OCI-LY7 (cell line): ENCODE results near the gene CTNNBIP1. TPM values are rescaled to one million over a fixed set of nuclear protein-coding genes. Genes with fewer than 3 reads are reported as not detected.

ENCODE experiments used
- BruUV-seq: library from RNA; stranded (reverse); fragments of 400-500 nt; replicated peaks from 2 replicates; lab custom pipeline; 2021; lab: Mats Ljungman, UMichigan
- CTCF ChIA-PET: fragments of 300-600 bp; sonication (Branson Sonifier 250); formaldehyde crosslinking; loops from one replicate; lab custom pipeline; 2022; ENCODE audit warnings: antibody characterized with exemption; ENCODE audit not compliant: unreplicated experiment; lab: Charles Lee
- POLR2A ChIA-PET: fragments of 300-600 bp; sonication (Branson Sonifier 250); formaldehyde crosslinking; loops from one replicate; lab custom pipeline; 2022; ENCODE audit warnings: antibody characterized with exemption; lab: Charles Lee
- DNase-seq: peaks from one replicate; pipeline ENCODE4 v3.0.0-alpha.2; 2015; ENCODE audit warnings: low spot score
- H2AFZ ChIP-seq: fragments of 200-600 bp; sonication (generic), shearing (Covaris generic); 2 replicates; pipeline ENCODE4 v1.6.1; 2014; ENCODE audit warnings: mild to moderate bottlenecking, antibody characterized with exemption, low read length, moderate library complexity
- H3K27ac ChIP-seq: fragments of 200-600 bp; sonication (generic); 2 replicates; pipeline ENCODE4 v1.5.1; 2014; ENCODE audit warnings: mixed run types, low read depth, mild to moderate bottlenecking, moderate library complexity, low read length, inconsistent platforms; ENCODE audit not compliant: poor library complexity, severe bottlenecking
- H3K36me3 ChIP-seq: fragments of 200-600 bp; sonication (generic); 2 replicates; pipeline ENCODE4 v1.6.1; 2014; ENCODE audit warnings: mild to moderate bottlenecking, antibody characterized with exemption, low read length, moderate library complexity, mixed read lengths; ENCODE audit not compliant: insufficient read depth
- H3K4me1 ChIP-seq: fragments of 200-600 bp; sonication (generic); 2 replicates; pipeline ENCODE4 v1.5.1; 2014; ENCODE audit warnings: mild to moderate bottlenecking, low read length; ENCODE audit not compliant: insufficient read depth, poor library complexity, severe bottlenecking
- H3K4me2 ChIP-seq: fragments of 200-600 bp; sonication (generic); 2 replicates; pipeline ENCODE4 v1.6.1; 2014; ENCODE audit warnings: mild to moderate bottlenecking, low read length
- H3K4me3 ChIP-seq: fragments of 200-600 bp; sonication (generic); 2 replicates; pipeline ENCODE4 v1.5.1; 2014; ENCODE audit warnings: mild to moderate bottlenecking, low read depth, low read length; ENCODE audit not compliant: poor library complexity, severe bottlenecking
- H3K79me2 ChIP-seq: fragments of 200-600 bp; sonication (generic); 2 replicates; pipeline ENCODE4 v1.6.1; 2016; ENCODE audit warnings: low read depth, mild to moderate bottlenecking, low read length, moderate library complexity, mixed read lengths; ENCODE audit not compliant: insufficient read depth
- H3K9me2 ChIP-seq: fragments of 200-600 bp; sonication (generic); 2 replicates; pipeline ENCODE4 v1.6.1; 2016; ENCODE audit warnings: mild to moderate bottlenecking, low read length, mixed read lengths; ENCODE audit not compliant: insufficient read depth
- H3K9me3 ChIP-seq: fragments of 200-600 bp; sonication (generic); 2 replicates; pipeline ENCODE4 v1.6.1; 2014; ENCODE audit warnings: mild to moderate bottlenecking, mixed run types, low read length, mixed read lengths
- H4K20me1 ChIP-seq: fragments of 200-600 bp; sonication (generic); 2 replicates; pipeline ENCODE4 v1.6.1; 2014; ENCODE audit warnings: mild to moderate bottlenecking, antibody characterized with exemption, low read length, moderate library complexity, mixed read lengths; ENCODE audit not compliant: insufficient read depth
- EZH2phosphoT487 ChIP-seq: fragments of 200-600 bp; sonication (generic); IDR thresholded peaks from 2 replicates; pipeline ENCODE4 v1.6.1; 2018; ENCODE audit warnings: low read depth, borderline replicate concordance, mild to moderate bottlenecking, mixed run types, antibody characterized with exemption, low read length, moderate library complexity, mixed read lengths
- intact Hi-C: fragments of 100-400 bp; cut with micrococcal nuclease; formaldehyde crosslinking; loops from one replicate; pipeline ENCODE4 v1.10.0; 2022; ENCODE audit not compliant: unreplicated experiment
- total RNA-seq, 2 experiments: library from RNA; depleted of rRNA in 1 of 2; stranded (reverse); fragments of >200 nt in 1 of 2; shearing (Covaris generic) in 1 of 2; gene quantifications; 2 replicates each; pipeline ENCODE4 v1.2.3, GENCODE V29; 2014 to 2022
- TF ChIP-seq, protein P1 (sequence below): fragments of 200-600 bp; sonication (generic); conservative IDR thresholded peaks from 2 replicates; pipeline ENCODE4 v1.5.1; 2014; ENCODE audit warnings: mild to moderate bottlenecking, antibody characterized with exemption, low read length, moderate library complexity, mixed read lengths

Gene CTNNBIP1
- total RNA-seq, 2 experiments from 2014 or later, result 14.7 to 17.4 TPM

DNA sequence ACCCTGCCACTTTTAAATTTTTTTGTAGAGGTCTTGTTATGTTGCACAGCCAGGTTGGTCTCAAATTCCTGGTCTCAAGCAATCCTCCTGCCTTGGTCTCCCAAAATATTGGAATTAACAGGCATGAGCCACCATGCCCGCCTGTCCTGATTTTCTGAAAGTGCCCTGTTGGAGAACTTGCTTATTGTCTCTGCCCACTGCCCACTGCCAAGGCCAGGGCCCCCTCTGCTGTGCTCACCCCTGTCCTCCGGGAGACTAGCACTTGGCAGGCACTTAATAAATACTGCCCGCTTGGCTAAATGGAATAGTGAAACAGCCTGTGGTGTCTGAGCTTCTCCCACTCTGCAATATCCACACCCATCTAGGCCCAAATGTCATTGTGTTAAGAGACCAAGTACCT is 35.7 kb downstream of the CTNNBIP1 start:
- Histone ChIP-seq H2AFZ (no peak overlapping the region; the same call in 1 of the 2 replicates), H3K36me3 (no peaks in the 10 kb centered on the region), H4K20me1 (no peaks in the 10 kb centered on the region), H3K4me3 (no peak overlapping the region), H3K4me1 (peaks cover 40% of the 10 kb centered on the region), H3K79me2 (no peaks in the 10 kb centered on the region), H3K9me3 (no peaks in the 10 kb centered on the region), H3K27ac (no peak overlapping the region), H3K9me2 (no peaks in the 10 kb centered on the region), H3K4me2 (no peak overlapping the region)
- TF ChIP-seq, protein P1, sequence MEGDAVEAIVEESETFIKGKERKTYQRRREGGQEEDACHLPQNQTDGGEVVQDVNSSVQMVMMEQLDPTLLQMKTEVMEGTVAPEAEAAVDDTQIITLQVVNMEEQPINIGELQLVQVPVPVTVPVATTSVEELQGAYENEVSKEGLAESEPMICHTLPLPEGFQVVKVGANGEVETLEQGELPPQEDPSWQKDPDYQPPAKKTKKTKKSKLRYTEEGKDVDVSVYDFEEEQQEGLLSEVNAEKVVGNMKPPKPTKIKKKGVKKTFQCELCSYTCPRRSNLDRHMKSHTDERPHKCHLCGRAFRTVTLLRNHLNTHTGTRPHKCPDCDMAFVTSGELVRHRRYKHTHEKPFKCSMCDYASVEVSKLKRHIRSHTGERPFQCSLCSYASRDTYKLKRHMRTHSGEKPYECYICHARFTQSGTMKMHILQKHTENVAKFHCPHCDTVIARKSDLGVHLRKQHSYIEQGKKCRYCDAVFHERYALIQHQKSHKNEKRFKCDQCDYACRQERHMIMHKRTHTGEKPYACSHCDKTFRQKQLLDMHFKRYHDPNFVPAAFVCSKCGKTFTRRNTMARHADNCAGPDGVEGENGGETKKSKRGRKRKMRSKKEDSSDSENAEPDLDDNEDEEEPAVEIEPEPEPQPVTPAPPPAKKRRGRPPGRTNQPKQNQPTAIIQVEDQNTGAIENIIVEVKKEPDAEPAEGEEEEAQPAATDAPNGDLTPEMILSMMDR, result no peak
- TF ChIP-seq EZH2phosphoT487, result no peak
- BruUV-seq, result no TSS peak
- CTCF ChIA-PET, result no interaction called here
- intact Hi-C loops, result loop anchor here (2.0 kb wide), 2 partner anchors 464 to 554 kb away; no protein-coding TSS in a partner anchor
- POLR2A ChIA-PET, result interaction anchor here (0.6 kb wide), 2 partner anchors 252 to 409 kb away, joined by 3 to 7 read pairs; no protein-coding TSS in a partner anchor
- no peak for DNase-seq

DNA sequence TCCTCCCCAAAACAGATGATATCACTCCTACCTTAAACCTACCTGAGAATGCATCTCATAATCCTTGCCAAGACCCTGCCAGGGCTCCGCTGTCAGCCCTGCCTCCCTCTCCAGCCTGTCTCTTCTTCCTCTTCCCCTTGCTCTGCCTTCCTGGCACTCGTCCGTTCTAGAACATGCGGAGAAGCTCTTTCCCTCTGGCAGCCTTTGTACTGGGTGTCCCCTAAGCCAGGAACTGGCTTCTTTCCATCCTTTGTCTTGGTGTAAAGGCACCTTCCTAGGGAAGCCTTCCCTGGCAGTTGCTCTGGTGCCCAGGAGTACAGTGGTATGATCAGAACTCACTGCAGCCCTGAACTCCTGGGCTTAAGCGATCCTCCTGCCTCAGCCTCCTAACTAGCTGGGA is 36.1 kb downstream of the CTNNBIP1 start:
- no peaks in the 10 kb centered on the region for H3K36me3 ChIP-seq
- no peaks in the 10 kb centered on the region for H4K20me1 ChIP-seq
- no peak overlapping the region for H3K4me3 ChIP-seq
- H3K4me2 ChIP-seq, result no peak overlapping the region
- intact Hi-C loops, result loop anchor here (2.0 kb wide), 2 partner anchors 465 to 555 kb away; no protein-coding TSS in a partner anchor
- no peaks in the 10 kb centered on the region for H3K9me3 ChIP-seq
- no peak for DNase-seq
- no peak overlapping the region for H3K27ac ChIP-seq
- no peak overlapping the region for H2AFZ ChIP-seq
- no peaks in the 10 kb centered on the region for H3K9me2 ChIP-seq
- ChIA-PET POLR2A (interaction anchor here (0.6 to 1.6 kb wide), 2 partner anchors 87 to 409 kb away, joined by 7 read pairs; no protein-coding TSS in a partner anchor), CTCF (interaction anchor here (1.1 kb wide), 1 partner anchor 40 kb away, joined by 3 read pairs; no protein-coding TSS in a partner anchor)
- TF ChIP-seq, protein P1, result no peak
- TF ChIP-seq EZH2phosphoT487, result no peak
- peaks cover 40% of the 10 kb centered on the region for H3K4me1 ChIP-seq
- no TSS peak for BruUV-seq
- H3K79me2 ChIP-seq, result no peaks in the 10 kb centered on the region

DNA sequence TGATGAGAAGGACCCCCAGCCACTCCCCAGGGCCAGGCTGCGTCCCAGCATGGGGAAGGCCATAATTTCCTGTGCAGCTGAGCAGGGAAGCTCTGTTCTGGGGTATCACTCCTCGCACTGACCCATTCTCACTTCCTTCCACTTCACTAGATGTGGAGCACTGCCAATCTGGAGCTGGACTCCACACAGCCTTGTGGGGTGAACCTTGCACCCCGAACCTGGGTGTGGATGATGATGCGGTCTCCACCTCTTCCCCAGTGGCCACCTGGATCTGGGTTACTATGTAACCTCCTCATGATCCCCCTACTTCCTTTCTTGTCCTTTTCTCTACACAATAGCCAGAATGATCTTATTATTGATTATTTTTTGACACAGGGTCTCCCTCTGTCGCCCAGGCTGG is 36.7 kb downstream of the CTNNBIP1 start:
- no TSS peak for BruUV-seq
- Histone ChIP-seq H3K4me1 (peaks cover 40% of the 10 kb centered on the region), H4K20me1 (no peaks in the 10 kb centered on the region), H3K79me2 (no peaks in the 10 kb centered on the region), H3K27ac (no peak overlapping the region), H3K9me2 (no peaks in the 10 kb centered on the region), H3K4me3 (no peak overlapping the region), H3K36me3 (no peaks in the 10 kb centered on the region), H3K4me2 (no peak overlapping the region), H2AFZ (no peak overlapping the region), H3K9me3 (no peaks in the 10 kb centered on the region)
- TF ChIP-seq, protein P1, result no peak
- TF ChIP-seq EZH2phosphoT487, result no peak
- intact Hi-C loops, result no loop called here
- ChIA-PET POLR2A (interaction anchor here (1.6 kb wide), 1 partner anchor 87 kb away, joined by 7 read pairs; no protein-coding TSS in a partner anchor), CTCF (interaction anchor here (0.9 to 1.1 kb wide), 2 partner anchors 41 to 89 kb away, joined by 3 to 4 read pairs; no protein-coding TSS in a partner anchor)
- DNase-seq, result no peak
